GM19324 (cell line): ENCODE data around the gene CHMP6.
"Not testable (repeated sequence)": the region's sequence is repeated elsewhere in the genome, so short reads cannot be mapped to it uniquely, and the experiment has no call there.

ENCODE experiments used
- ATAC-seq: cut with Tn5 transposase; IDR thresholded peaks from one replicate; pipeline ENCODE4 v1.9.1; 2021; ENCODE audit warnings: mild to moderate bottlenecking, moderate library complexity; ENCODE audit not compliant: unreplicated experiment, low FRiP score

Gene CHMP6

DNA sequence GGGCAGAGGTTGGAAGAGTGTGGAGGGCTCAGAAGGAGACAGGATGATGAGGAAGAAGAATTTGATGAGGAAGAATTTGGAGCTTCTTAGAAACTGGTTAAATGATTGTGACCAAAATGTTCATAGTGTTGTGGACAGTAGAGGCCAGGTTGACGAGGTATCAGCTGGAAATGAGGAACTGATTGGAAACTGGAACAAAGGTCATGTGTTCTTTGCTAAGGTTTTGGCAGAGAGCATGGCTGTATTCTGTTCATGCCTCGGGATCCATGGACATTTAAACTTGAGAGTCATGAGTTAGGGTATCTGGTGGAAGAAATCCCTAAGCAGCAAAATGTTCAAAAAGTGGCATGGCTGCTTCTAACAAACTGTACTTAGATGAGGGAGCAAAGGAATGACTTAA, 19.3 kb downstream of the CHMP6 start:
- no peak for ATAC-seq

- ATAC-seq, result no peak
Observed at GRCh38 chr17:81011951-81012350, 20.3 kb downstream of the CHMP6 start.

DNA sequence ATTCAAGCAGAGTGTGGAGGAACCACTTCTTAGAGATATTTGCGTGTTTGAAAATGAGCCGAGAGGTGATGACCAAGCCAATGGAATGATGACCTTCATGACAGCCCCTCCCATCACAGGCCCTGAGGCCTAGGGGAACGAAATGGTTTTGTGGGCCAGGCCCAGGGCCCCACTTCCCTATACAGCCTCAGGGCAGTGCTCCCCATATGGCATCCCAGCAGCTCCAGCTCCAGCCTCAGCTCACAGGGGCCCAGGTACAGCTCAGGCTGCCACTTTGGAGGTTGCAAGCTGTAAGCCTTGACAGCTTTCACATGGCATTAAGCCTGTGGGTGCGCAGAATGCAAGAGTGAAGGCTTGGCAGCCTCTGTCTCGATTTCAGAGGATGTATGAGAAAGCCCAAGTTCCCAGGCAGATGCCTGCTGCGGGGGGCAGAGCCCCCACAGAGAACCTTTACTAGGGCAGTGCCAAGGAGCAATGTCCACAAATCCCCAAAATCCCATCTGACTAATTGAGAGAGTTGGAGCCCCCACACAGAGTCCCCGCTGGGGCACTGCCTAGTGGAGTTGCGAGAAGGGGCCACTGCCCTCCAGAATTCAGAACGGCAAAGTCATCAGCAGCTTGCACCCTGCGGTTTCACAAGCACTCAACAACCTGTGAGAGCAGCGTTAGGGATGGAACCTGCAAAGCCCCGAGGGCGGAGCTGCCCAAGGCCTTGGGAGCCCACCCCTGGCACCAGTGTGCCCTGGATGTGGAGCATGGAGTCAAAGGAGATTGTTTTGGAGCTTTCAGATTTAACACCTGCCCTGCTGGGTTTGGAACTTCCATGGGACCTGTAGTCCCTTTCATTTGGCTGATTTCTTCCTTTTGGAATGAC, 21.2 kb downstream of the CHMP6 start:
- ATAC-seq, result no peak

GRCh38 chr17:81013642-81014041, 22.0 kb downstream of the CHMP6 start:
- ATAC-seq, result no peak

DNA sequence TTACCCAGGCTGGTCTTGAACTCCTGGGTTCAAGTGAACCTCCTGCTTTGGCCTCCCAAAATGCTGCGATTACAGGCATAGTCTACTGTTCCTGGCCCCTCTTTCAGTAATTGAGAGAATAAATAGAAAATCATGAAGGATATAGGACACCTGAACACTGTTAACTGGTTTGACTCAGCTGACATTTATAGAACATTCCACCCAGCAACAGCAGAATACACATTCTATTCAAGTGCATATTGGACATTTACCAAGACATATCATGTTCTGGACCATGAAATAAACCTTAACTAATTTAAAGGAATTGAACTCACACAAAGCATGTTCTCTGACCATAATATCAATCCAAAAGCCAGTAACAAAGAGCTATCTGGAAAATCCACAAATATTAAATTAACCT, 23.5 kb downstream of the CHMP6 start:
- no peak for ATAC-seq

GRCh38 chr17:81016575-81016974, 24.9 kb downstream of the CHMP6 start:
- ATAC-seq, result no peak

DNA sequence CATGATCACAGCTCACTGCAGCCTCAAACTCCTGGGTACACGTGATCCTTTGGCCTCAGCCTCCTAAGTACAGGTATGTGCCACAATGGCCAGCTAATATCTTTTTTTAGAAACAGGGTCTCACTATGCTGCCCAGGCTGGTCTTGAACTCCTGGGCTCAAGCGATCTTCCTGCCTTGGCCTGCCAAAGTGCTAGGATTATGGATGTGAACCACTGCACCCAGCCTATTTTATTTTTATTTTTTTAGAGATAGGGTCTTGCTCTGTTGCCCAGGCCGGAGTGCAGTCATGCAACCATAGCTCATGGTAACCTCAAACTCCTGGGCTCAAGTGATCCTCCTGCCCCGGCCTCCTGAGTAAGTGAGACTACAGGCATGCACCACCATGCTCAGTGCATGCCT, 25.7 kb downstream of the CHMP6 start:
- ATAC-seq, result not testable (repeated sequence)

DNA sequence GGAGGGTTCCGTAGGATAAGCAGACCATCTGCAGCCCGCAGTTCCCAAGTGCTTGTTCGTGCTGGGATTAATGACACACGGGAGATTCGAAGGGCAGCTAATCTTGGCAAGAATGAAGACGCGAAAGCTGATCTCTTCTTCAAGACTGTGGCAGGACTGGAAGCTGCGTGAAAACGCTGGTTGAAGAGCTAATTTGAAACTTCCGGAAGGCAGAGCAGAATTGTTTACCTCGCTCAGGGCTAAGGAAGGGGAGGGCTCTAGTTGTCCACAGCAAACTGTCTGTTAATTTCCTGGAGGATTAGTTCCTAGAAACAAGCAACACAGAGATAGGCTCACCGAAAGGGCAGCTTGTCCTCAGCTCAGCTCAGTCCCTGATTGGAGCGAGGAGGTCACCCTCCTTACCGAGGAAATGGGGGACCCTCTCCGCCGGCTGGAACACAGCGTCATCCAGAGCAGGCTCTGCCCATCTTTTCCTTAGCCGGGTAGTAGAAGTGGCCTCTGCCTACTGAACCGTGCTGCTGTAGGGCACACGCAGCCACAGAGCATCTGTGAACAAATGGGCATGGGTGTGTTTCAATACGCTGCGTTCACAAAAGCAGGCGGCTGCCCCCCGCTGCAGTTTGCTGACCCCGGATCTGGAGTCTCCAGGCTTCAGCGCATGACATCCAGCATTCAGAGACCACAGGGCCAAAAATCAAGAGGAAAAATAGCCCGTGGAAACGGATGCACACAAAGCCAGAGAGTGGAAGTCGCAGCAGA, 26.6 kb downstream of the CHMP6 start:
- no peak for ATAC-seq

DNA sequence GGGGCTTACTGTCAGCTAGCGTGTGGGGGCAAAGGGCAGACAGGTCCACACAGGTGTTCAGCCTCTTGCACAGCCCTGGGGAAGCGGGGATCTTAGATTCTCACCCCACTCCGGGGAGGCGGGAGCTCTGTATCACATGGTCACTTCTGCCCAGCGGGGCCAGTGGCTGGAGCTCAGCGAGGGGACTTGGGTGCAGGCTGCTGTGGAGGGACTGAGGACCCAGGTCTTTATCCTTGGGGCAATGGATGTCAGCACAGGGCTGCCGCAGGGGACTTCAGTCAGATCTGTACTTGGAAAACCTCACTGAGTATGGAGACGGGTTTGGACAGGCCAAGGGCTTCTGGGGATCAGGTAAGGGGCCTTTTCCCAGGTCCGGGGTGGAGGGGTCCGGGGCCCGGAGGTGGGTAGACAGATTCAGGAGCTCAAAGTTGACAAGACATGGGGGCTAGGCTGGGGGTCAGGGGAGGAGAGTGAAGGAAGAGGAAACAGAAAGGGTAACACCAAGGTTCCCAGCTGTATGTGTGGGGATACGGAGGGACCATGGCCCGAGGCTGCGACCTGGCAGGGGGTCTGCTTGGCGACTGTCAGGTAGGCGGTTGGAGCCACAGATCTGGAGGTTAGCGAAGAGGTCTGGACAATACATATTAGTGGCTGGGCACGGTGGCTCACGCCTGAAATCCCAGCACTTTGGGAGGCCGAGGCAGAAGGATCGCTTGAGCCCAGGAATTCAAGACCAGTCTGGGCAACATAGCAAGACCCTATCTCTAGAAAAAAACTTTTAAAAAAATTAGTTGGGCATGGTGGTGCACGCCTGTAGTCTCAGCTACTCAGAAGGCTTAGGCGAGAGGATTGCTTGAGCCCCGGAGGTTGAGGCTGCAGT, 28.2 kb downstream of the CHMP6 start:
- ATAC-seq, result no peak

DNA sequence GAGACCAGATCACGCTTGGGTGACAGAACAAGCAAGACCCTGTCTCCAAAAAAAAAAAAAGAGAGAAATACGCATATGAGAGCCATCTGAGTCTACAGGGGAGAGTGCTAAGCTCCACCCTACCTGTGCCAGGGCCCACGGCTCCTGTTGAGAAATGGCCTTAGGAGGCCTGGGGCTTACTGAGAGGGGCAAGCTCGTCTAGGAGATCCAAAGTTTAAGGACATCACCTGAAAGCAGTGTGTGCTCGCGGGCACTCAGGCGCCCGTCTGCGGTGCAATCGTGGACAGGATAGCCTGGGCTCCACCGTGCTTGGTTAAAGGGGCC, 28.8 kb downstream of the CHMP6 start:
- ATAC-seq, result no peak

- no peak for ATAC-seq
Observed at GRCh38 chr17:81020767-81021497, 29.3 kb downstream of the CHMP6 start.

GRCh38 chr17:81021531-81022343, 30.1 kb downstream of the CHMP6 start:
- no peak for ATAC-seq

DNA sequence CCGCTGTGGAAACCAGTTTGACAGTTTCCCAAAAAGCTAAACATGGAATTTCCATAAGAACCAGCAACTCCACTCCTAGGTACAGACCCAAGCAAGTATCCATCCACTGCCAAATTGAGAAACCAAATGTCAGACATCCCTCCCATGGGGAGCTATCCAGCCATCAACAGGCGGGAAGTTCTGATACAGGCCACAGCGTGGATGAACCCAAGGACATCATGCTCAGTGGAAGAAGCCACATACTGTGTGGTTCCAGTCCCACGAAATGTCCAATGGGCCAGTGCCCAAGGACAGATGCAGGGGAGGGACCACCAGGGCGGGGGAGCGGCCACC, 30.7 kb downstream of the CHMP6 start:
- ATAC-seq, result no peak

- ATAC-seq, result no peak
Observed at GRCh38 chr17:81025065-81025740, 33.6 kb downstream of the CHMP6 start.

- no peak for ATAC-seq
Observed at GRCh38 chr17:81025741-81026129, 34.1 kb downstream of the CHMP6 start.

DNA sequence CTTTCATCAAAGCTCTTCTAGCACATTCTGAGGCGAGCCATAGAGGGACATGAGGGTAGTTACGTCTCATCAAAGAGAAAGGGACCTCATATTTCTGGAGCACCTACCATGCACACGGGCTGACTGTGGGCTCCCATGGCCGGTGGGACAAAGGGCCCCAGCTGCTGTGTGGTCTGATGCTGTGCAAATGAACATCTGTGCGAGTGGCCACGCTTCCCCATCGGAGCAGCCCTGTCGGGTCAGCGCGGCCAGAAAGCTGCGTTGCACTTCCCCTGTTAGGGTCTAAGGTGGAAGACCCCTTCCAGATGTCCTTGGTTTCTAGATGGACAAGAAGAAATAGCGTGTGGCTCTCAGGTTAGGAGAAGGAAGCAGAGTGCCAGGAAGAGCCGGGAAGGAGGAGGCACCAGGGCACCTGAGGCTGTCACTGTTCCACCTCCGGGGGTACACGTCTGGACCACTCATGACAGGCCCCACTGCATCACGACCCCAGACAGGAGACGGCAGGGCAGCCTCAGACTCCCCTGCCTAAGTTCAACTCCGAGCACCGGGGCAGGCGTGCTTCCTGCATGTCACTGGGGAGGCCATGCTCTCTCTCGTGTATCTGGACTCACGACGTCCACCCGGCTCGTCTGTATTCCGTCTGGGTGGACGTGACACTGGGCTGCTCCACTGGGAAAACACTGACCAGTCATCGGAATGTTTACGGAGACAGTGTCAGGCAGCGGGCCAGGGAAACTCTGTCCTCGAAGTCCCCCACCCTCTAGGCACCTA, 34.8 kb downstream of the CHMP6 start:
- ATAC-seq, result no peak

- ATAC-seq, result no peak
Observed at GRCh38 chr17:81027038-81027437, 35.4 kb downstream of the CHMP6 start.
